Measurements from ENCODE around the gene FYN. TPM values are rescaled to one million over a fixed set of nuclear protein-coding genes. Genes with fewer than 3 reads are reported as not detected.
A peak's percentile ranks its signal among the peaks of the same experiment; 100 is the strongest.

Gene FYN
- total and polyA plus RNA-seq, 2 of the 13 experiments (the other 11 are each of a cell fraction or from before 2014, with no cell fraction given): 15.5 to 24.6 TPM

DNA sequence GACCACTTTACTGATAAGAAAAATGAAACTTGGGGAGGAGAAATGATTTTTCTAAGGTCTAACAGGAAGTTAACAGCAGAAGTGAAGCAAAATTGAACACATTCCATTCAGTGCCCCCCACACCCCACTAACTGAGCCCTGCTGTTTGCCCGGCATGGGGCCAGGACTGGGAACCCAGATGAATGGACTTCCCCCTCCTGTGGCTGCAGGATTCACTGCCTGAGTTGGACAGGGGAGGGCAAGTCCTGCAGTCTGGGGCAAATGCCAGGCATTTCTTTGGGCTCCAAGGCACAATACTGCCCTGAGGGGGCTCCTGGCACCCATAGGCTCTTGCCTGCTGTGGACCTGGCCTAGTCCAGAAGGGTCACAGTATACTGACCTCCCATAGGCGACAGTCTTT is 28.3 kb downstream of the FYN start:
- H3K9ac ChIP-seq (ENCODE audit: insufficient read depth, low read depth, low read length): no peak overlapping the region
- H4K20me1 ChIP-seq (ENCODE audit: insufficient read depth, low read length): no peaks in the 10 kb centered on the region
- no peak overlapping the region for H3K4me3 ChIP-seq (replicated peaks in 1 of 3; ENCODE audit: insufficient read depth in 1 of 3, low read depth in 2 of 3, low read length in 3 of 3)
- POLR2A ChIA-PET: interaction anchor here (1.6 kb wide), 1 partner anchor 51 kb away, joined by 5 read pairs; no protein-coding TSS in a partner anchor
- in situ Hi-C loops (cut with HindIII; ENCODE audit: extremely low pct_ligation_motif_present, low pct_unique_long_range_greater_than_20kb) (no loop called here), intact Hi-C loops (cut with micrococcal nuclease; ENCODE audit: unreplicated experiment) (loop anchor here (5.0 kb wide), 1 partner anchor 53 kb away; no protein-coding TSS in a partner anchor)
- ATAC-seq: peak; percentile 63
- H3K36me3 ChIP-seq (replicated peaks in 1 of 2; ENCODE audit: control insufficient read depth in 1 of 2, insufficient read depth in 2 of 2, low read length in 2 of 2): no peaks in the 10 kb centered on the region
- BruUV-seq (replicated peaks): no TSS peak
- 67% methylated on average over 1 of the region's 2 CpGs for WGBS (ENCODE audit: low lambda C conversion rate)
- no peak for FAIRE-seq
- no peaks in the 10 kb centered on the region for H3K79me2 ChIP-seq (ENCODE audit: insufficient read depth, low read length)
- CTCF ChIA-PET (ENCODE audit: low intra/inter-chr PET ratio, low total read pairs): no interaction called here
- H3K27ac ChIP-seq (ENCODE audit: extremely low read length, insufficient read depth, low read length): no peak overlapping the region
- peaks cover 43% of the 10 kb centered on the region for H3K4me1 ChIP-seq (ENCODE audit: insufficient read depth, low read length)
- DNase-seq (ENCODE audit: low spot score): peak; percentile 32
- H3K9me3 ChIP-seq (ENCODE audit: low read length): no peaks in the 10 kb centered on the region
- H2AFZ ChIP-seq (ENCODE audit: low read length): no peak overlapping the region
- TF ChIP-seq TOPORS (CRISPR knock-in tag; IDR thresholded peaks at IDR 0.05) (no peak), HNRNPL (IDR thresholded peaks at IDR 0.05; ENCODE audit: low read depth, low read length) (0 out of 2 replicates have a peak, but pooled peaks have one; percentile 61), SALL1 (CRISPR knock-in tag; IDR thresholded peaks at IDR 0.05) (peak; percentile 11; the same call in 1 of the 2 replicates), ZNF687 (CRISPR knock-in tag; IDR thresholded peaks at IDR 0.05) (peak; percentile 14; the same call in 1 of the 2 replicates)
- TF ChIP-seq, protein P1, sequence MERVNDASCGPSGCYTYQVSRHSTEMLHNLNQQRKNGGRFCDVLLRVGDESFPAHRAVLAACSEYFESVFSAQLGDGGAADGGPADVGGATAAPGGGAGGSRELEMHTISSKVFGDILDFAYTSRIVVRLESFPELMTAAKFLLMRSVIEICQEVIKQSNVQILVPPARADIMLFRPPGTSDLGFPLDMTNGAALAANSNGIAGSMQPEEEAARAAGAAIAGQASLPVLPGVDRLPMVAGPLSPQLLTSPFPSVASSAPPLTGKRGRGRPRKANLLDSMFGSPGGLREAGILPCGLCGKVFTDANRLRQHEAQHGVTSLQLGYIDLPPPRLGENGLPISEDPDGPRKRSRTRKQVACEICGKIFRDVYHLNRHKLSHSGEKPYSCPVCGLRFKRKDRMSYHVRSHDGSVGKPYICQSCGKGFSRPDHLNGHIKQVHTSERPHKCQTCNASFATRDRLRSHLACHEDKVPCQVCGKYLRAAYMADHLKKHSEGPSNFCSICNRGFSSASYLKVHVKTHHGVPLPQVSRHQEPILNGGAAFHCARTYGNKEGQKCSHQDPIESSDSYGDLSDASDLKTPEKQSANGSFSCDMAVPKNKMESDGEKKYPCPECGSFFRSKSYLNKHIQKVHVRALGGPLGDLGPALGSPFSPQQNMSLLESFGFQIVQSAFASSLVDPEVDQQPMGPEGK (CRISPR knock-in tag; IDR thresholded peaks at IDR 0.05): 0 out of 2 replicates have a peak, but pooled peaks have one; percentile 10
- H3K4me2 ChIP-seq (ENCODE audit: low read depth, low read length): peak overlapping the region; percentile 23
- H3K27me3 ChIP-seq (ENCODE audit: control insufficient read depth in 1 of 2, insufficient read depth in 2 of 2, low read length in 2 of 2): no peaks in the 10 kb centered on the region

All from HepG2 (cell line).